ENCODE measurements around the gene HIBADH.

DNA sequence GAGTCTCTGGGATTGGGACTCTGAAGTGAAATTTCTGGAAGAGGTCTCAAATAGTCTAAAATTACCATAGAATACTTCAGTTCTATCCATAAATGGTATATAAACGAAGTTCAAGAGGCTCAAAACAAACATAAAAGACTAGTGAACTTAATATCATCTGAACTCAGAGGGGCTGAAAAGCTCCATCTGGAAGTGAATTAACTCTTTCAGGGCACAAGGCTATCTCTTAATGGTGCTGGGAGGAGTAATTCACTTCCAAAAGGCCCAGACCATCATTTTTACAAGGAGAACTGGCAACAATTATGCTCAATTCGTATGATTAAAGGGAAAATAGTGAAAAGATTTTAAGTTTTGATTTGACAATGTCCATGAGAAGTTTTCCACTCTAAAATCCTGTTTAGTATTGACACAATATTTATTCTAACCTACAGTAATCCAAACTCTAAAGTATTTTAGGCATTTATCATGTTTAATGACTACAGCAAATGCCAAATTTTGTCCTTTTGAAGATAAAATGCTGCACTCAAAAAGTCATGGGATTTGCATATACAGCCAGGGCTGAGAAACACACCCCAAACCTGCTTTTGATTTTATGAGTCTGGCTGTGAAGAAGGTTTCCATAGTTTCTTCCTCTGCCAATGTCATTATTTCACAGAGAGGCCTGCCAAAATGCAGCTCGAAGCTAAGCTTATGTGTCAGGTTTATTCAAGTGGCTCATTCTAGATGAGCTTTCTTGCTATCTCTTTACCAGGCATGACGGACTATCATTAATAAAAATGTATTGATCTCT is 143.9 kb downstream of the HIBADH start:
- TF ChIP-seq POLR2A (IDR thresholded peaks at IDR 0.05) (no peak), POLR2AphosphoS5 (IDR thresholded peaks at IDR 0.05; ENCODE audit: insufficient read depth in 1 of 2, low read depth in 1 of 2) (no peak)
- TF ChIP-seq, protein P1, sequence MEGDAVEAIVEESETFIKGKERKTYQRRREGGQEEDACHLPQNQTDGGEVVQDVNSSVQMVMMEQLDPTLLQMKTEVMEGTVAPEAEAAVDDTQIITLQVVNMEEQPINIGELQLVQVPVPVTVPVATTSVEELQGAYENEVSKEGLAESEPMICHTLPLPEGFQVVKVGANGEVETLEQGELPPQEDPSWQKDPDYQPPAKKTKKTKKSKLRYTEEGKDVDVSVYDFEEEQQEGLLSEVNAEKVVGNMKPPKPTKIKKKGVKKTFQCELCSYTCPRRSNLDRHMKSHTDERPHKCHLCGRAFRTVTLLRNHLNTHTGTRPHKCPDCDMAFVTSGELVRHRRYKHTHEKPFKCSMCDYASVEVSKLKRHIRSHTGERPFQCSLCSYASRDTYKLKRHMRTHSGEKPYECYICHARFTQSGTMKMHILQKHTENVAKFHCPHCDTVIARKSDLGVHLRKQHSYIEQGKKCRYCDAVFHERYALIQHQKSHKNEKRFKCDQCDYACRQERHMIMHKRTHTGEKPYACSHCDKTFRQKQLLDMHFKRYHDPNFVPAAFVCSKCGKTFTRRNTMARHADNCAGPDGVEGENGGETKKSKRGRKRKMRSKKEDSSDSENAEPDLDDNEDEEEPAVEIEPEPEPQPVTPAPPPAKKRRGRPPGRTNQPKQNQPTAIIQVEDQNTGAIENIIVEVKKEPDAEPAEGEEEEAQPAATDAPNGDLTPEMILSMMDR (IDR thresholded peaks at IDR 0.05): no peak

Measured in vagina (tissue), 2 donors.